Non-pigmented ciliary epithelial cell (primary cell): ENCODE data around the gene DHRS13.
"Not testable (repeated sequence)": the region's sequence is repeated elsewhere in the genome, so short reads cannot be mapped to it uniquely, and the experiment has no call there.

ENCODE experiments used
- DNase-seq: peaks from one replicate; pipeline ENCODE4 v3.0.0-alpha.2; 2010; ENCODE audit warnings: low read depth

Gene DHRS13

DNA sequence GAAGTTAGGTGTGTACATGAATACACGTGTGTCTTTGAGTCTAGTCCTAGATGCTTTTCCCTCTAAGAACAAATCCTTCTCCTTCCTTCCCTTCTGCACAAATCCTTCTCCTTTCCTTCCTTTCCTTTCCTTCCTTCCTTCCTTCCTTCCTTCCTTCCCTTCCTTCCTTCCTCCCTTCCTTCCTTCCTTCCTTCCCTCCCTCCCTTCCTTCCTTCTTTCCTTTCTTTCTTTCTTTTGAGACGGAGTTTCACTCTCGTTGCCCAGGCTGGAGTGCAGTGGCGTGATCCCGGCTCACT, 615 bp upstream of the DHRS13 start:
- DNase-seq, result not testable (repeated sequence)

DNA sequence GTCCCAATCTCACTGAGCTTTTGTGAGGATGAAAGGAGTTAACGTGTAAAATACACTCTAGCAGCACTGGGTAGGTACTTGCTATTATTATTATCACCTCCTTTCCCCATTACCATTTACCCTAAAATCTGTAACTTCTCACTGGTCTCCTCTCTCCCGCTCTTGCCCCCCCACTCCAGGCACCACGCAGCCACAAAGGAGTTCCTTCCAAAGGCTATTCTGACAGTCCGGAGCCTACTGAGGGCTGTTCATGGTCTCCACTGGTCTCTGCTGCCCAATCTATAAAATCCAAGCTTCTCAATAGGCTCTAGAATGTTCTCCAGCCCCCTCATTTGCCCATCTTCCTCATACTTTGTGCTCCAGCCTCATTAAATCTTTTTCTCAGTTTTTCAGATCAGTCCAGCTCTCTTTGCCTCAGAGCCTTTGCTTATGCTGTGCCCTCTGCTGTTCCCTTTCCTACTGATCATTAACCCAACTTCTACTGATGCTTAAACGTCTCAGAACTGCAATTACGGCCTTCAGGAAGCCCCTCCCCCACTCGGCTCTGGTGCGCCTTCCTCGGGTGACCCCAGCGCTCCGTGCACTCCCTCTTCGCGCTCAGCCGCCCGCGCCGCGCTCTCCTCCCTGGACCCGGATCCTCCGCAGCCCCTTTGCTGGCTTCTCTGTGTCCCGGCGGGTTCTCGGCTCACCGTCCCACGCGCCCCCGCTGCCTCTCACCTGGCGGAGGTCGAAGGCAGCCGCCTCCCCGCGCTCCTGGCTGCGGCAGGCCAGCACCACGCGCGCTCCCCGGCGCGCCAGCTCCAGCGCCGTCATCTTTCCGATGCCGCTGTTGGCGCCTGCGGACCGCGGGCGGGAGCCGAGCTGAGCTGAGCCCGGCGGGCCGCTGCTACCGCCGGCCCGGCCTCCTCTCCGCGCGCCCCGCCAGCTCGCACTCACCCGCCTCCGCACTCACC, 737 bp downstream of the DHRS13 start:
- no peak for DNase-seq

DNA sequence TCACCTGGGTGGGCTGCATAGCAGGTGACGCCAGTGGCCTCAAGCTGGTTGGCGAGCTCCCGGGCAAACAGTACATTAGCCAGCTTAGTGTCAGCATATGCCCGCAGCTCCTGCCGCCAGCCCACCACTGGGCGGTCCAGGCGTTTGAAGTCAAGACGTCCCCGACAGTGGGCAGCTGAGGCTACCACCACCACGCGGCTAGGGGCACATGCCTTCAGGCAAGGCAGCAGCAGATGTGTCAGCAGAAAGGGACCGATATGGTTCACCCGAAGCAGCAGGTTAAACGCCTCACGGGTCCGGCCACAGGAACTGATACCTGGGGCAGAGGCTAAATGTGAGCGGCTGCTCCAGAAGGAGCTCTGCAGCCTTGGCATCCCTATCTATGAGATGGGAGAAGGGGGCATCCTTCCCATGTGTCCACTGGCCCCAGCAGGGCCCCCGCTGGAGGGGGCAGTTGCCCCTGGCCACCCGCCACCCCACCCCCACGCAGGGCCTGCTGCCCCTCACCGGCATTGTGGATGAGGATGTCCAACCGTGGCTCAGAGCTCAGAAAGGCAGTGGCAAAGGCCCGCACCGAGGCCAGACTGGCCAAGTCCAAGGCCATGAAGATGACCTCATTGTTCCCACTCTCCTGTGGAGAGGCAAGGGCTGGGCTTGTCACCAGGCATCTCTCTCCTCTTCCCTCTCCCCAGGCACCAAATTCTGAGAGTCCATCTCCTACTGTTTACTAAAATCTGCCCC, 1.7 kb downstream of the DHRS13 start:
- DNase-seq, result no peak

DNA sequence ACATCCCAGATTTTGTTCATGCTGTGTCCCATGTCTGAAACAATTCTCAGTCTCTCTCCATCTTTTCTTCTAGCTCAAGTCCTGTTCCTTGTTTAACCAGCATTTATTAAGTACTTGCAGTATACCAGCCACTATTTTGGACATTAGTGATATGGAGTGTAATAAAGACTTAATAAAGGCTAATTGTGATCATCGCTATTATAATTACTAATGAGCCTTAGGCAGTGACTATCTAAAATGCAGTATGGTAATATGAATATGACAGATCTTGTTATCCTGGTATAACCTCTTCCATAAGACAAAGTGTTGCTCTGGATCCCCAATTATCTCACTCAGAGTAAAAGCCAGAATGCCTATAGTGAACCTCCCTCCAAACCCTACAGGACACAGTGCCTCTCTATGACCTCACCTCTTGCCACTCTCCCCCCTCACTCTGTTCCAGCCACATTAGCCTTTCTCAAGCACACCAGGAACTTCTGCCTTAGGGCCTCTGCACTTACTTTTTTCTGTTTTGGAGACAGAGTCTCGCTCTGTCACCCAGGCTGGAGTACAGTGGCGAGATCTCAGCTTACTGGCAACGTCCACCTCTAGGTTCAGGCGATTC, 3.6 kb downstream of the DHRS13 start:
- no peak for DNase-seq

DNA sequence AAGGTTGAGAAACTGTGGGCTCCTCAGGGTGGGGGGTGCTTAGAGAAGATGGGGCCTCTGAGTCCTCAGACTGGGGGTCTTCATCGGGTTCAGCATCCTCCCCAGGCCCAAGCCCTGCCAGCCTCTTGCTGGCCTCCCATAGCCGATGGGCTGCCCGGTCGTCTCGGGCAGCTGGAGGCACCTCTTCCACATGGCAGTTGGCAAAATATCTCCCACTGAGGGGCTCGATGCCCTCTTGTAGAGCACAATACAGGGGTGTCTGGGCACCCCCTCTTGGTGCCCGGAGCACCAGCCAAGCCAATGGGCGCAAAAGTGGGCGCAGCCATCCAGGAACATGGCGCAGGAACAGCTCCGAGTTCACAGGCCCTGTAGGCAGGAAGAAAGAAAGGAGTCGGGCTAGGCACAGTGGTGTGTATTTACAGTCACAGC, 4.3 kb downstream of the DHRS13 start:
- no peak for DNase-seq

DNA sequence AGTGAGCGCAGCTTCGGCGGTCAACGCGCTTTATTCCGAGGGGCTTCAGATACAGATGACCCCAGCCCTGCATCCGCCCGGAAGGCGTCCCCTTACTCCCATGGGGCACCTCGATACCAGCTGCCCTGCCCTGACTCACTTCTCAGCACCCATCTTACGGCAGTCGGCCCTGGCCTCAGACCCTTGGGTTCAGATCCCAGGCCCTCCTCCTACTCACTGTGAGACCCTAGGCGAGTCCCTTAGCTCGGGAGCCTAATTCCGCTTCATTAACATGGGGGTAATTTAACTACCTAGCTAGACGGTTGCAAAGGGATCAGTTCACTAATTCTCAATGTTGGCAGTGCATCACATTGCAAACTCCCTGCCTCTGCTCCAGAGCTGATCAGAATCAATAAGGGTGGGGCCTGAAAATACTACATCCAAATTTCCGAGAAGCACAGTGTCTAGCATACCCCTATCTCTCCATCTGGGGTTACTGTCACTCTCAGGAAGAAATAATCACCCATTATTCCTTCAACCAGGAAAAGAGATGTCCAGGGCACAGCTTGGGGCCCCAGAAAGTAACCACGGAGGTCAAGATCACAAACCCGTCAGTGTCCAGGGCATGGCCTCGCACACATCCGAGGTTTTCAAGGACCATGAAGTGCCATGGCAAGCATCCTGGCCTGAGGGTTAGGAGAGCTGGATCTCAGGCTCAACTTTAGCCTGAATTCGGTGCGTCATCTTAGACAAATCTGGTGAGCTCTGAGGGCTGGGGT, 4.9 kb downstream of the DHRS13 start:
- DNase-seq, result no peak

DNA sequence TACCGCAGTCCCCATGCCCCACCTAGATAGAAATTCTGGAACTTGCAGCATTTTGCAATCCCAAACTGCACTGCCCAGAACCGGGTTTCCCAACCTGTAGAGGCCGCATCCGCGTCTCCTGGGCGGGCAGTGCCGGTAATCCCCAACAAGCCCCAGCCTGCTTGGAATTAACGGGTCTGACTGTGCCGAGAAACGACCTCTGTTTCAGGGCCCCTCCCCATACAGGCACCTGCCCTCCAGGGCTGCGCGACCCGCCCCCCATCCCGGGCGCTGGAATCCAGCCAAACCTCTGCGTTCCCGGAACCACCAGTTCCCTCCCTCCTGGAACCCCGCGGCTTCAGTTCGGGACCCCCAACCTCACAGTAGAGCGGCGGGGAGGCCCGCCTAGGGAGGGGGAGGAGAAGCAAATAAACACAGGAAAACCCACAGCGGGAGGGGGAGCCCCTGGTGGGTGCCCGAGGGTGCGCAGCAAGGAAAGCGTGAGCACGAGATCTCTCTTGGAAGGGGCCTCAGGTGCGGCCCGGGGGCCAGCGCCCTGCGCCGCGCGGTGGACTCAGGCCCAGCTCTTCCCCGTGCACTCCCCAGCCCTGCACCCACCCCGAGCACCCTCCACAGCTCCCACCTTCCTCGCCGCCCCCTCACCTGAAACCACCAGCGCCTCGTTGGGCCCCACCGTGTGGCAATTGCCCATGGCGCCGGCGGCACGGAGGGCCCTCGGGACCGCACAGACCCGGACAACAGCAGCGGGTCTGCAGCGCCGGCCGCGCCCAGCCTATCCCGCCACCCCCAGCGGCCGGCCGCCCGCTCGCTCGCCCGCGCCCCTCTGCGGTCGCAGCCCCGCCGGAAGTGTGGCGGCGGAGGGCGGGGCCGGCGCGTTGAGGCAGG, 5.8 kb downstream of the DHRS13 start, which contains the start of gene FLOT2:
Gene FLOT2 (minus strand): TSS at position 850 of the 885 bp plus-strand sequence. CDS start 159 bp downstream, at position 691.
- DNase-seq, result no peak

DNA sequence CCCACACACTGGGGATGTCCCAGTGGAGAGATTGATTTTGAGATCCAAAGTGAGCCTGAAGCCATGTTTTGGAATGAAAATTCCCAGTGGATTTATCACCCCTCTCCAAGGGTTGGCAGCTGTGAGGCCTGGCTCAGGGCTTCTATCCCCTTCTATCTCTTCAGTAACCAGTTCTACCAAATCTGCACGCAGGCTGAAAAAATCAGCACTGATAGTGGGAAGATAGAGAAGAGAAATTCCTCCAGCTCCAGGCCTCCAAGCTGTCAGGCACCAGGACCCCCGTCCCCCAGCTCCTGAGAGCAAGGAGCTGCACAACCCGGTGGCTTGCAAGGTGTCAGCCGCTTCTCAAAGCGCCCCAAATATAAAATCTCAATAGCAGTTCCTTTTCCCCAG, 6.4 kb downstream of the DHRS13 start:
- no peak for DNase-seq

DNA sequence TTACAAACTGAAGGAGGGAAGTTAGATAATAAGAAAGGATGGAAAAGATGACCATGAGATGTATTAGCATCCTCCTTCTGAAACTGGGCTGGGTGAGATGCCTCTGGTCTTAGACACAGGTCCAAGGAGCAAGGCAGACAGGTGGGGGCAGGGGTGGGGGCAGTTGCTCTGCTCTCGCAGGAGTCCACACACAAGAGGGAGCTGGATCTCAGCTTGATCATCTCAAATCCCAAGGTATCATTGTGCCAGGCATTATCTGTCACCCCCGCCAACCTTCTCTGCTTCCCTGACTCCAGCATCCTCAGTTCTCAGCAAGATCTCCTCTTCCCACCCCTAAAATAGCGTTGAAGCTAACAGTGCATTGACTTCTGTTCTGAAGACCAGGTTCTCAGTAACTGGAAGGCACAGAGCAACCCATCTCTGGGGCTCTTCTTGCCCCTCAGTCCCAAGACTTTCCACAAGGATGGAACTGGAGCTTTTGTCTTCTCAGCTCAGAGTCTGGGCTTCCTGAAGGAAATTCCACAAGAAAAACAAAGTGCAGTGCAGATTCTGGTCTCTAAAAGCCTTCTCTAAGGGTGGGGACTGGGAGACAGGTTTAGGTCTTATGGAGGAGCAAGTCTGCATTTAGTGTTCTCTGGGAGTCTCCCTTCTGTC, 7.0 kb downstream of the DHRS13 start:
- no peak for DNase-seq

DNA sequence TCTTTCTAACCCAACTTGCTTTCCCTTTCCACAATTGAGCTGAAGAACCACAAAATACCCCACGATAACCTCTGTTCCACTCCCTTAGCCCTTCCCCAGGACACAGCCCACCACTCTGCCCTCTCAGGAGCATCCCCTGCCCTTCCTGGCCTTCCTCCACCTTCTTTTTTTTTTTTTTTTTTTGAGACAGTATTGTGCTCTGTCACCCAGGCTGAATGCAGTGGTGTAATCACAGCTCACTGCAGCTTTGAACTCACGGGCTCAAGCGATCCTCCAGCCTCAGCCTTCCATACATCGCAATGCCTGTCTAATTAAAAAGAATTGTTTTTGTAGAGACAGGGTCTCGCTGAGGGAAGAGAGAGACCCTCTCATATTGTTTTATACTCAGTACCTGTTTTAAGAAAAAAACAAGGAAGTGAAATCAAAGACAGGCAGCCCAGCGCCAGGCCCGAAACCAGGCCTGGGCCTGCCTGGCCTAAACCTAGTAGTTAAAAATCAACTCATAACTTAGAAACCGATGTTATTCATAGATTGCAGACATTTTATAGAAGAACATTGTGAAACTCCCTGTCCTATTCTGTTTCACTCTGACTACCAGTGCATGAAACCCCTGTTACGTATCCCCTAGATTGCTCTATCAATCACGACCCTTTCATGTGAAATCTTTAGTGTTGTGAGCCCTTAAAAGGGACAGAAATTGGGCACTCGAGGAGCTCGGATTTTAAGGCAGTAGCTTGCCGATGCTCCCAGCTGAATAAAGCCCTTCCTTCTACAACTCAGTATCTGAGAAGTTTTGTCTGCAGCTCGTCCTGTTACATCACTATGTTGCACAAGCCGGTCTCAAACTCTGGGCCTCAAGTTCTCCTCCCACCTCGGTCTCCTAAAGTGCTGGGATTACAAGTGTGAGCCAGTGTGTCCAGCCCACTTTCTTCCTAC, 9.4 kb downstream of the DHRS13 start:
- not testable (repeated sequence) for DNase-seq

DNA sequence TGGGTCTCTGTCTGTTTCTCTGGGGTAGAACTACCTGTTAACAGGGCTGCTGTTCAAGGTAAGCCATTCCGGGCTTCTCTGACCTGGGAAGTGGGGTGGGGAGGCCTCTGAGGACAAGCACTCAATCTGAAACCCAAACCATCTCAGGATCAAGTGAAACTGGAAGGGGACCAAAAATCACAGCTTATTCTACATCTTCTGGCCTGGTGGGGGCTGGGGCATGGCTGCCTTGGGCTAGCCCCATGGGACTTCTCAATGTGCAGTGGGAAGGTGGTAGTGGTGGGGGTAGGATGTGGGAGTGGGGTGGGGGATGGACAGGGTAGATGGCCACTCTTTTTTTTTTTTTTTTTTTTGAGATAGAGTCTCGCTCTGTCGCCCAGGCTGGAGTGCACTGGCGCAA, 10.9 kb downstream of the DHRS13 start:
- DNase-seq, result no peak

DNA sequence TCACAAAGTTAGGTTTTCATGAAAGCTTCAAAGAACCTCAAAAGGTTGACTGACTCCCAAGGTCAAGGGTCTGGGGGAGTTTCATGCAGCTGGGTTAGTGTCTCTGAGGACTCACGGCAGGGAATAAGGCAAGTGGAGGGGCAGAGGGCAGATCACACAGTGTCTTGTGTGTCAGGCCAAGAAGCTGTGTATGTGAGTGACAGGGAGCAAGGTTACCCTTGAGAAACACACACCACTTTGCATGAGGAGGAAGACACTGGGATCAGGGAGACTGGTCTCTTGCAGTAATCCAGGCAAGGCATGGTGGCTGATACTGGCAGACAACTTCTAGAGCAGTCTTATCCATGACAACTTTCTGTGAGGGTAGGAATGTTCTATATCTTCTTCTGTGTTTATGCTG, 11.7 kb downstream of the DHRS13 start:
- DNase-seq, result no peak

DNA sequence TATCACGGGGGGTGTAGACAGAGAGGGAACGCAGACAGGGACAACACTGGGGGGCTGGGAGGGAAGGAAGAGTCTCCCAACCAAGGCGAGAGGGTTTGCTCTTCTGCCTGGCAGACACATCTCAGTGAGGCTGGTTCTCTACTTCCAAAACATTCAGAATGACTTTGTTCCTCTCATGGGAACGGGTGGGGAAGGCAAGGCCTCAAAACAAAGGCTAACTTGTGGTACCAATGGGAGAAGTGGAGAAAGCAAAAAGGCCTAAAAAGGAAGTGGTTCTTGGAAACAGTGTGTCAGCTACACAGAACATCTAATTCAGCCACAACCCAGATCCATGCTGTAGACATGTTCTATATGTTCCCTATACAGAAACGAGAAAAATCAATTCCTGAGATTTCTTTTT, 12.9 kb downstream of the DHRS13 start:
- no peak for DNase-seq

DNA sequence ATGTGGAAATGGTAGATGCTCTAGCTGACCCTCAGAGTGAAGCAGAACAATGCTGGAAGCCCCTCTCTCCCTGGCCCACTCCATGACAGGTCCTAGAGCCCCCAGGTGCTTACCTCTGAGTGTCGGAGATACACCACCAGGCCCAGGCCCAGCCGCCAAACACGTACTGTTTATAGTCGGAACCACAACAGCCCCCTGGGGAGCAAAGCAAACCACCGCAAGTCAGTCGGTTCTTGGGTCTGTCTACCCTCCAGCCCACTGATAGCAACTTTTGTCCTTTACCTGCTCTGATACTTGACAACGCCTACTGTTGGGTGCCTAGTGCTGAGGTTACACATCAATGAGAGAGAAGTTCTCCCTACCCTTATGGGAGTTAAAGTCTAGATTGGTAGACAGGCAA, 14.0 kb downstream of the DHRS13 start:
- DNase-seq, result no peak

DNA sequence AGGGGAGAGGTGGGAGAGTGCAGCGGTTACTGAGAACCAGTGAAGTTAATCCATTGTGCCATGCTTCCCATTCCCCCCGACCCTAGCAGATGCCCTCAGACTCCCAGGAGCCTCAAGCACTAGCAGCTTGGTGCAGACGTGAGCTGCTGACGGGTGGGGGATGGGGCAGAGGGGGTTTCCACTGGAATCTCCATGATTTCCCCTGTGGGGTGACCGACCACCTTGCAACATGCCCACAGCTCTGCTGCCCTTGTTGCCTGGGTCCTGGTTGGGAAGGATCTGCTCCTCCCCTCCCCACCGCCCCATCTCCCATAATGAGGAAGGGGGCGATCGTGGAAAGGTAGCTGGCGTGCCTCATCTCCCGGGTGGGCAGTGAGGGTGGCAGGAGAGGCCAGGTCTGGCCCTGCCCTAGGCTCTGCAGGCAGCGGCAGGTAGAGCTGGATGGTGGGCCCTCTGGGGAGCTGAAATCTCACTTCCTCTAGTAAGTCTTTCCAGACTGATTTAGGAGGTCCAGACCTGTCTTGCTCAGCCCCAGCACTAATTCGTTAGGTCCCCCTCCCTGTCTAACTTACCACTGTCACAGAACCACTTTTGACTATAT, 14.9 kb downstream of the DHRS13 start:
- DNase-seq, result no peak

DNA sequence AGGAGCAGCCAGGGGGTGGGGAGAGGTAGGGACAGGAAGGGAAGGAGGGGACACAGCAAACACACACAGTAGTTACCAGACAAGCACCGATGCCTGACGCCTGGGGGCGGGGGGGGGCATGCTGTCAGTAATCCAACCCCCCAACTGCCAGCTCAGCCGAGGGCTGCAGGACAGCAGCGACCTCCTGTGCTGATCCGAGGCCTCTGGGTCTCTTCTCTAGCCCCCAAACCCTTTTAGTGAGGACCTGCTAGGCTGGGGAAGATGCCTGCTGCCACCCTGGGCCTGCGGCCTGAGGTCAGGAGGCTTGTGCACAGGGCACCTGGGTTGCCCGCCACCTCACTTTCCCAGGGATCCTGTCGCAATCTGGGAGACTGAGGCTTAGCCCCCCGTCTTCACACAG, 16.9 kb downstream of the DHRS13 start:
- no peak for DNase-seq

DNA sequence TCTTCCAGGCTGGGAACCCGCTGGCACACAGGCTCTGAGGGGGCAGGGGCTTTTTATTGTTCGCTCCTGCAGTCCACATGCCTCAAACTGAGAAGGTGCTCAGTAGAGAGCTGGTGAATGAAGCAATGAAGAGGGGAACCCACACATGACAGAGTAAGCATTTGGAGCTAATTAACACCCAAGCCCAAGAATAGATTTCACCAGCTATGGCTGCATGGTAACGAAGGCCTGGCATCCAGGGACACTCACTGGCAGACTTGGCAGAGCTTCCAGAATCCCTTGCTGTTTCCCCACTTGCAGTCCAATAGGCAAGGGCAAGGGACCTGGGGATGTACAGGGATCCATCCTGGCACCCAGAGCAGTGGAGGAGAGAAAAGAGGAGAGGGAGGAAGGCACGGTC, 17.5 kb downstream of the DHRS13 start:
- DNase-seq, result no peak

DNA sequence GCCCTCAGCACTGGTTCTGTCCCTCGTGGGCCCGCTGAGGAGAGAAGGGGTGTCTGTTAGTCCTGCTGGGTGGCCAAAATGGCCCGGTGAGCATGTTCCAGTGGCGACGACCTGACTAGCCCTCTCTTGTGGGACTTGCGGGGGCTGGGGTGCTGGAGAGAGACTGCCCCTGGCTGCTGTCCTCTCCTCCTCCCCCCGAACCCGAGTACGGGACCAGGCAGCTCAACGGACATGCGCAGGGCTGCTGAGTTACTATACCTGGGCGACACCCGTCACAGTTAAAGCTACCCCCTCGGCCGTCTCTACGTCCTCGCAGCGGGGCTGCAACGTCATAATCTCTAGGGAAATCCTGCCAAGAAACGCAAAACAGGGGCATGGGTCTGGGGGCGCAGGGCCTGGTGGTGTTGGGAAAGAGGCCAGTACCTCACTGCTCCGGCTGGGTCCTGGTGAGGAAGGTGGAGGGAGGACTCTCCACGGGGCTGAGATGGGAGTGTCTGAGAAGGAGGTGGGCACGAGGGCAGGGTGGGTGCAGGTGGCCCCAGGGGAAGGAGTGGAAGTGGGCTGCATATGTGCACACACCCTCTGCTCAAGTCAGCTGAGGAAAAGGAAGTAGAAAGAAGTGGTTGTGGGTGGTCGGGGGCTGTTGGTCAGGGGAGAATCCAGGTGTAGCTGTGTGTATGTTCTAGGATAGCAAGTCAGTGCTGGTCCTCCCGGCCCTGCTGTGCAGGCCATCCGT, 18.7 kb downstream of the DHRS13 start:
- no peak for DNase-seq
